HepG2 (cell line): ENCODE data around the gene SMYD4. TPM values are rescaled to one million over a fixed set of nuclear protein-coding genes. Genes with fewer than 3 reads are reported as not detected.

ENCODE experiments used
- FOXK1 ChIP-seq: sonication (generic); formaldehyde crosslinking; IDR thresholded peaks from 2 replicates; pipeline ENCODE4 v1.4.0; 2020; ENCODE audit warnings: low read depth, missing genetic modification reagents, borderline replicate concordance
- HMG20B ChIP-seq: conservative IDR thresholded peaks from 2 replicates; pipeline ENCODE4 v1.6.1; 2016; ENCODE audit warnings: missing genetic modification reagents, missing compliant biosample characterization
- IRF2 ChIP-seq: IDR thresholded peaks from 2 replicates; pipeline ENCODE4 v1.6.1; 2018; ENCODE audit warnings: missing genetic modification reagents, missing compliant biosample characterization
- MBNL3 ChIP-seq: fragments of 250-450 bp; sonication (Bioruptor Pico); conservative IDR thresholded peaks from 2 replicates; pipeline ENCODE4 v1.8.0; 2022; ENCODE audit warnings: mild to moderate bottlenecking, inconsistent platforms
- MED13 ChIP-seq: sonication (generic); formaldehyde crosslinking; IDR thresholded peaks from 2 replicates; pipeline ENCODE4 v1.5.0; 2020; ENCODE audit warnings: missing genetic modification reagents
- MTA1 ChIP-seq: sonication (generic); formaldehyde crosslinking; IDR thresholded peaks from 2 replicates; pipeline ENCODE4 v1.4.0; 2020; ENCODE audit warnings: missing genetic modification reagents, mild to moderate bottlenecking, borderline replicate concordance
- MZF1 ChIP-seq: sonication (generic); formaldehyde crosslinking; IDR thresholded peaks from 2 replicates; pipeline ENCODE4 v1.8.1; 2023; ENCODE audit warnings: mild to moderate bottlenecking, missing genetic modification reagents, borderline replicate concordance
- PHB2 ChIP-seq: fragments of 450-650 bp; IDR thresholded peaks from 2 replicates; pipeline ENCODE4 v1.6.1; 2018; ENCODE audit not compliant: partially characterized antibody
- PPARG ChIP-seq: conservative IDR thresholded peaks from 2 replicates; pipeline ENCODE4 v1.6.1; 2016; ENCODE audit warnings: missing biosample characterization, missing genetic modification reagents
- RAD51 ChIP-seq: fragments of 450-650 bp; IDR thresholded peaks from 2 replicates; pipeline ENCODE4 v1.6.1; 2016; ENCODE audit warnings: borderline replicate concordance
- TSC22D2 ChIP-seq: sonication (generic); formaldehyde crosslinking; IDR thresholded peaks from 2 replicates; pipeline ENCODE4 v1.5.1; 2020; ENCODE audit warnings: missing genetic modification reagents, mild to moderate bottlenecking, borderline replicate concordance
- ZFP36L2 ChIP-seq: sonication (generic); formaldehyde crosslinking; IDR thresholded peaks from 2 replicates; pipeline ENCODE4 v1.4.0; 2020; ENCODE audit warnings: missing genetic modification reagents
- ZFP90 ChIP-seq: sonication (generic); formaldehyde crosslinking; IDR thresholded peaks from 2 replicates; pipeline ENCODE4 v1.8.0; 2022; ENCODE audit warnings: missing genetic modification reagents, mild to moderate bottlenecking, inconsistent platforms, borderline replicate concordance
- ZNF12 ChIP-seq: sonication (generic); formaldehyde crosslinking; IDR thresholded peaks from 2 replicates; pipeline ENCODE4 v1.5.0; 2020; ENCODE audit warnings: missing genetic modification reagents
- ZNF549 ChIP-seq: sonication (generic); formaldehyde crosslinking; IDR thresholded peaks from 2 replicates; pipeline ENCODE4 v1.5.0; 2020; ENCODE audit warnings: missing genetic modification reagents
- ZNF782 ChIP-seq: sonication (generic); formaldehyde crosslinking; IDR thresholded peaks from 2 replicates; pipeline ENCODE4 v1.4.0; 2020; ENCODE audit warnings: missing genetic modification reagents, mild to moderate bottlenecking, borderline replicate concordance
- polyA plus RNA-seq, 8 experiments: library from polyadenylated mRNA; depleted of rRNA in 3 of 8; stranded (reverse) in 7 of 8; unstranded in 1 of 8; fragments of >200 nt; fragmentation: Illumina TruSeq in 4 of 8; extraction: Trizol in 4 of 8; gene quantifications; 2 replicates each; pipeline versions ENCODE4 v1.2.1 to v1.2.3, GENCODE V29; 2011 to 2016; ENCODE audit warnings: low read depth in 4 of 8, missing spikeins in 1 of 8, mixed read lengths in 1 of 8; ENCODE audit not compliant: insufficient read depth in 1 of 8
- total RNA-seq, 5 experiments: library from RNA; depleted of rRNA; stranded (reverse); fragments of >200 nt; fragmentation: Illumina TruSeq; extraction: Trizol; gene quantifications; 2 replicates each; pipeline ENCODE4 v1.2.3, GENCODE V29; 2016; ENCODE audit warnings: low read depth in 1 of 5
- TF ChIP-seq, protein P1 (sequence below): sonication (generic); formaldehyde crosslinking; IDR thresholded peaks from 2 replicates; pipeline ENCODE4 v1.5.0; 2020; ENCODE audit warnings: missing genetic modification reagents
- TF ChIP-seq, protein P2 (sequence below): sonication (generic); formaldehyde crosslinking; IDR thresholded peaks from 2 replicates; pipeline ENCODE4 v1.4.0; 2020; ENCODE audit warnings: mild to moderate bottlenecking, missing genetic modification reagents
- TF ChIP-seq, protein P3 (sequence below): IDR thresholded peaks from 2 replicates; pipeline ENCODE4 v1.6.1; 2016; ENCODE audit warnings: missing compliant biosample characterization, missing genetic modification reagents, borderline replicate concordance
- TF ChIP-seq, protein P4 (sequence below): sonication (generic); formaldehyde crosslinking; conservative IDR thresholded peaks from 2 replicates; pipeline ENCODE4 v1.4.0; 2020; ENCODE audit warnings: missing genetic modification reagents
- TF ChIP-seq, protein P5 (sequence below): sonication (generic); formaldehyde crosslinking; conservative IDR thresholded peaks from 2 replicates; pipeline ENCODE4 v1.4.0; 2020; ENCODE audit warnings: missing genetic modification reagents

SMYD4 gene
- total and polyA plus RNA-seq, 2 of the 13 experiments (the other 11 are each of a cell fraction or from before 2014, with no cell fraction given) = 7.4 to 11.3 TPM

DNA sequence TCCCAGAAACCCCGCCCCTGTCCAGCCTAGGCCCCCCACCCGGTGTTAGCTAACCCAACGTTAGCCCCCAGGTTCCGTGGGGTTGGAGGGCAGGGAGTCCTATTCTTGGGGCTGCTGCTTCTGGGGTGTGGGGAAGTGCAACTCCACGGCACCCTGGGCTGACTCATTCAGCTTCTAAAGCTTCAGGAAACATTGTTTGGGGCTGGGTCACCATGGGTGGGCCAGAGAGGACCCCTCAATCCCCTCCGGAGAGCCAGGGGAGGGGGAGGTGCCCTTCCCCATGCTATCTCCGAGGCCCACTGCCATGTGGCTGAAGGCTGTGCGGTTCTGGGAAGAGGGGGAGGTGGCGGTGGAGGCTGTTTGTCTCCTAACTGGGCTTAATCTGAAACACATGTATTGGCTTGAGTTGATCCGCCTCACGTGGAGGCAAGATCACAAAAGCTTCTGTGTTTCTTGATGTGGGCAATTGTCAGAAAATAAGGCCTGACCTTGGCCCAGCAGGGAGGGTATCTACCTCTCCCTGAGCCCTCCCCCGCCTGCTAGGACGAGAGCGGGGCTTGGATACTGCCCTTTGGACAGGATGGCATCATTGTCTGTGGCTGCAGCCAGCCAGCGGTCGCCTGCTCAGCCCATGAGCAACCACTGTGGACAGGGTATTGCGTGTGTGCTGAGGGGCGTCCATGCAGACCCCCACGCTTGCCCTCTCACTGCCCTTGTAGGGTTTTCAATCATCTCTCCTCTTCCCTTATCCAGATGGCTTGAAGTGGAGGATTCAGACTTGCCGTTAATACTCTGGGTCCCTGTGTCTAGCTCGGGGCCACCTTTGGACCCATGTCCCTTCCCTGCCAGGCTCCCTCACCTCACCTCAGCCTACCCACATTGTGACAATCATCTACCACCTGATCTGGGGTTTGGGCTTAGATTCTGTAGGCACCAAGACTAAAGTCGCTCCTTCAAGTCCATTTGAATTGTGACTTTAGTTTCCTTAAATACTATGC lies 66.5 kb downstream of the SMYD4 start (continued):
- TF ChIP-seq ZFP36L2 (CRISPR knock-in tag) (no peak), ZNF549 (CRISPR knock-in tag) (no peak), PHB2 (no peak), MZF1 (CRISPR knock-in tag) (no peak), ZNF12 (CRISPR knock-in tag) (no peak), MTA1 (CRISPR knock-in tag) (peak; percentile 77), FOXK1 (peak; percentile 62; the same call in 1 of the 2 replicates), TSC22D2 (CRISPR knock-in tag) (no peak; the same call in 1 of the 2 replicates), MED13 (CRISPR knock-in tag) (peak; percentile 59), IRF2 (CRISPR knock-in tag) (0 out of 2 replicates have a peak, but pooled peaks have one; percentile 71), HMG20B (CRISPR knock-in tag) (peak; percentile 72), ZFP90 (CRISPR knock-in tag) (peak; percentile 38; the same call in 1 of the 2 replicates), PPARG (CRISPR knock-in tag) (peak; percentile 82; the same call in 1 of the 2 replicates), MBNL3 (CRISPR knock-in tag) (no peak), RAD51 (no peak), ZNF782 (CRISPR knock-in tag) (peak; percentile 37; the same call in 1 of the 2 replicates)
- TF ChIP-seq, protein P1, sequence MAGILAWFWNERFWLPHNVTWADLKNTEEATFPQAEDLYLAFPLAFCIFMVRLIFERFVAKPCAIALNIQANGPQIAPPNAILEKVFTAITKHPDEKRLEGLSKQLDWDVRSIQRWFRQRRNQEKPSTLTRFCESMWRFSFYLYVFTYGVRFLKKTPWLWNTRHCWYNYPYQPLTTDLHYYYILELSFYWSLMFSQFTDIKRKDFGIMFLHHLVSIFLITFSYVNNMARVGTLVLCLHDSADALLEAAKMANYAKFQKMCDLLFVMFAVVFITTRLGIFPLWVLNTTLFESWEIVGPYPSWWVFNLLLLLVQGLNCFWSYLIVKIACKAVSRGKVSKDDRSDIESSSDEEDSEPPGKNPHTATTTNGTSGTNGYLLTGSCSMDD (CRISPR knock-in tag) = no peak
- TF ChIP-seq, protein P2, sequence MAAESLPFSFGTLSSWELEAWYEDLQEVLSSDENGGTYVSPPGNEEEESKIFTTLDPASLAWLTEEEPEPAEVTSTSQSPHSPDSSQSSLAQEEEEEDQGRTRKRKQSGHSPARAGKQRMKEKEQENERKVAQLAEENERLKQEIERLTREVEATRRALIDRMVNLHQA (CRISPR knock-in tag) = no peak
- TF ChIP-seq, protein P3, sequence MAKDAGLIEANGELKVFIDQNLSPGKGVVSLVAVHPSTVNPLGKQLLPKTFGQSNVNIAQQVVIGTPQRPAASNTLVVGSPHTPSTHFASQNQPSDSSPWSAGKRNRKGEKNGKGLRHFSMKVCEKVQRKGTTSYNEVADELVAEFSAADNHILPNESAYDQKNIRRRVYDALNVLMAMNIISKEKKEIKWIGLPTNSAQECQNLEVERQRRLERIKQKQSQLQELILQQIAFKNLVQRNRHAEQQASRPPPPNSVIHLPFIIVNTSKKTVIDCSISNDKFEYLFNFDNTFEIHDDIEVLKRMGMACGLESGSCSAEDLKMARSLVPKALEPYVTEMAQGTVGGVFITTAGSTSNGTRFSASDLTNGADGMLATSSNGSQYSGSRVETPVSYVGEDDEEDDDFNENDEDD (CRISPR knock-in tag) = peak; percentile 45; the same call in 1 of the 2 replicates
- TF ChIP-seq, protein P4, sequence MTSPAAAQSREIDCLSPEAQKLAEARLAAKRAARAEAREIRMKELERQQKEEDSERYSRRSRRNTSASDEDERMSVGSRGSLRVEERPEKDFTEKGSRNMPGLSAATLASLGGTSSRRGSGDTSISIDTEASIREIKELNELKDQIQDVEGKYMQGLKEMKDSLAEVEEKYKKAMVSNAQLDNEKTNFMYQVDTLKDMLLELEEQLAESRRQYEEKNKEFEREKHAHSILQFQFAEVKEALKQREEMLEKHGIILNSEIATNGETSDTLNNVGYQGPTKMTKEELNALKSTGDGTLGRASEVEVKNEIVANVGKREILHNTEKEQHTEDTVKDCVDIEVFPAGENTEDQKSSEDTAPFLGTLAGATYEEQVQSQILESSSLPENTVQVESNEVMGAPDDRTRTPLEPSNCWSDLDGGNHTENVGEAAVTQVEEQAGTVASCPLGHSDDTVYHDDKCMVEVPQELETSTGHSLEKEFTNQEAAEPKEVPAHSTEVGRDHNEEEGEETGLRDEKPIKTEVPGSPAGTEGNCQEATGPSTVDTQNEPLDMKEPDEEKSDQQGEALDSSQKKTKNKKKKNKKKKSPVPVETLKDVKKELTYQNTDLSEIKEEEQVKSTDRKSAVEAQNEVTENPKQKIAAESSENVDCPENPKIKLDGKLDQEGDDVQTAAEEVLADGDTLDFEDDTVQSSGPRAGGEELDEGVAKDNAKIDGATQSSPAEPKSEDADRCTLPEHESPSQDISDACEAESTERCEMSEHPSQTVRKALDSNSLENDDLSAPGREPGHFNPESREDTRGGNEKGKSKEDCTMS = no peak
- TF ChIP-seq, protein P5, sequence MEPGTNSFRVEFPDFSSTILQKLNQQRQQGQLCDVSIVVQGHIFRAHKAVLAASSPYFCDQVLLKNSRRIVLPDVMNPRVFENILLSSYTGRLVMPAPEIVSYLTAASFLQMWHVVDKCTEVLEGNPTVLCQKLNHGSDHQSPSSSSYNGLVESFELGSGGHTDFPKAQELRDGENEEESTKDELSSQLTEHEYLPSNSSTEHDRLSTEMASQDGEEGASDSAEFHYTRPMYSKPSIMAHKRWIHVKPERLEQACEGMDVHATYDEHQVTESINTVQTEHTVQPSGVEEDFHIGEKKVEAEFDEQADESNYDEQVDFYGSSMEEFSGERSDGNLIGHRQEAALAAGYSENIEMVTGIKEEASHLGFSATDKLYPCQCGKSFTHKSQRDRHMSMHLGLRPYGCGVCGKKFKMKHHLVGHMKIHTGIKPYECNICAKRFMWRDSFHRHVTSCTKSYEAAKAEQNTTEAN = no peak
